Glomerular endothelial cell (primary cell): Measurements from ENCODE around the gene RTBDN. TPM values are rescaled to one million over a fixed set of nuclear protein-coding genes. Genes with fewer than 3 reads are reported as not detected.

Source experiments
- DNase-seq: peaks from one replicate; pipeline ENCODE4 v3.0.0-alpha.2; 2011; ENCODE audit warnings: low read depth, low spot score; ENCODE audit errors: extremely low read depth
- total RNA-seq: library from RNA; depleted of rRNA; stranded (reverse); fragments of >200 nt; gene quantifications from 2 replicates; pipeline ENCODE4 v1.2.3, GENCODE V29; 2015

The RTBDN gene
- total RNA-seq, 1 donor from 2014 or later = not detected

DNA sequence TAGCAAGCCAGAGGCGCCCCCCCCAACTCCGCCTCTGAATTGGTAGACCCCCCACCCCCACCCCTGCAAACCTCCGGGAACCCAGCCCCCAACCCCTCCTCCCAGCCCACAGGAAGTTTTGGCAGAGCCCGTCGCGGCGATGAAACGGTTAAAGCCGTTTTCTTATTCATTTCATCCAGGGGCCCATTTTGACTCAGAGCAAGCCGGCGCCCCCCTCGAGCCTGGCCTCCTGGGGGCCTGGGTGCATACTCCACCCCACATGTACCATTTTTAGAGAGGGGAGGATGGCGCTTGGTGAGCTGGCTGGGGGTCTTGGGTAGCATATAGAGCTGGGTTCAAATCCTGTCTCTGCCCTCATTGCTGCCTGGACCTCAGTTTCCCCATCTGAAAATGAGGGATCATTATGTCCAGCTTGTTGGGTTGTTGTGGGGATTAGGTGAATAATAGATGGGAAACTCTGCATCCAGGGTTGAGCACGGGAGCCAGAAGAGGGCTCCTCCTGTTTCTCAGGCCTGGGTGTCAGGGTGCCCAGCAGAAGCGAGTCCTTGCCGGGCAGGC is 51.0 kb downstream of the RTBDN start:
- DNase-seq = no peak

DNA sequence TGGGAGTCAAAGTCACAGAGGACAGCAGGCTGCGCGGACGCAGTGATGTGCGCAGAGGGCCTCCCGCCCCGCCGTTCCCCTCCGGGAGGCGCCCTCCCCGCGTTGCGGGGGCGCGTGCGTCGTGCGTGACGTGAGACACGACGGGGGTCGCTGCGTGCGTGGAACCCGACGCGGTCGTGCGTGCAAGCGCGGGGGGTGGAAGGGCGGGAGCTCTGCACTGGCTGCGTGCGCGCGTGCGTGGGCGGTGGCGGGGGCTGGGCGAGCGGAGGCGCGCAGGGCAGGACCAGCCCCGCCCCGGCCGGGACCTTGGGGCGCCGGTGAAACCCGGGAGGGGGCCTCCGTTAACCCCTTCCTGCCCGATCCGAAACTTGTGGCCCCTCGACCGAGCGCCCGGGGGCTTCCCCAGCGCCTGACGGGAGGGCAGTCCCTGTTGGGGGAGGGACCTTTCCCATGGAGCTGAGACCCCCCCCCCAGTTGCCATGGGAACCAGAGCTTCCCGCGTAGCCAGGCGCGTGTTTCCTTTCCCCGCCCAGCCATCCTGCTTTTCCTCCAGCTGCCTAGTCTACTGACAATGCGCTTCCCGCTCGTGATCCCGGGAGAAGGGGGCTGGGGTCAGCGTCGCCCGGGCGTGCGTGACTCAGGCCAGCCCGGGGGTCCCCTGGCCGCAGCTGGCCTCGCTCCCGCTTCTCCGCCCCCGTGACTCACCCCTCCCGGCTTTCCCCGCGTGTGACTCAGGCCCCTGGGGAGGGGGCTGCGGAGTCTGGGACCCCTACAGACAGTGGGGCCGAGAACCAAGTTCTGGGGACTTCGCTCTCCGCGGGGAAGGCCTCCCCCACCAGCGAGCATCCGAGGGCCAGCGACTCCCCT is 51.7 kb downstream of the RTBDN start:
- DNase-seq = no peak

DNA sequence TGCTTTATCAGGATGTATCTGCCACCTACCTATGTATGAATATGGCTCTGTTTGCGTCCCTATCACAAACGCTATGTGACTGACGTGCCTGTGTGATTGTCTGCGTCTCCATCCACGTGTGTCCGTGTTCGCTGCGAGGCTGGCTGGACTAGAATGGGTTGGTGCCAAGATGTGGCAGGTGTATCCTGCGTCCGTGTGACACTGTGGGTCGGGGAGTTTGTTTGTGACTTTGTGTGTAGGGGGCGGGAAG is 52.3 kb downstream of the RTBDN start:
- DNase-seq = no peak

DNA sequence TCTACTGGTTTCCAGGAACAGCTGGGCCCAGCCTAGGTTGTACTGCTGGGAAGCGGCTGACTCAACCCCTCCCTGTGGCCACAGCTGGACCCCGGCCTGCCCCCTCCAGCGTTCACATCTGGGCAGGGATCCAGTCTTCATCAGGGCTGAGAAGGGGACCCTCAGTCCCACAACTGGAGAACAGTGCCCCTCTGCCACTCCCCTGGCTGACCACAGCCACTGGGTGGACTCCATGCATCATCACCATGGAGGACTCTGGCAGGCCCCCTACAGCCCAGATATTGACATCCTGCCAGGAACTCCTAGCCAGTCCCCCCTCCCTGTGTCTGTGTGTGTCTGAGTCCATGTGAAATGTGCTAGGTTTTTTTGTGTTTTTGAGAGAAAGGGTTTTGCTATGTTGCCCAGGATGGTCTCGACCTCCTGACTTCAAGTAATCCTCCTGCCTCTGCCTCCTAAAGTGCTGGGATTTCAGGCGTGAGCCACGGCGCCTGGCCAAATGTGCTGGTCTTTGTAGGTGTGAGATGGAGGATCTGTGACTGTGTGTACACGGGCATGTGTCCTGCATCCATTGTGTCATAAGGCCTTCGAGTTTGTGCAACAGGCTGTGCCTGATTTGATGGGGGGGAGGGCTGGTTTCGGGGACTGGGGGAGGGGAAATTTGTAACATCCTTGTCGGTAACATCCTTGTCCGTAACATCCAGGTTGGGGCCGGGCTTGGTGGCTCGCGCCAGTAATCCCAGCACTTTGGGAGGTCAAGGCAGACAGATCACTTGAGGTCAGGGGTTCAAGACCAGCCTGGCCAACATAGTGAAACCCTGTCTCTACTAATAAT is 55.0 kb downstream of the RTBDN start:
- no peak for DNase-seq

DNA sequence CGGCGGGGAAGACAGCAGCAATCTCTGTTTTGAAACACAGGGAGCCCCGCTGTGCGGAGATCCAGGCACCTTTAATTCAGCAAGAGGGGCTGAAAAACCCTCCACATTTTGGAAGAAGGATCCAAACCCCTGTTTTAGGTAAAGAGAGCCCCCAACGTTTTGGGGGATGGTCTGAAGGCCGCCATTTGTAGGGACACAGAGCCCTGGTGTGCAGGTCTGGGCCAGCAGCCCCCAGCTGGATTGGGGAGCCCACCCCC is 55.5 kb downstream of the RTBDN start:
- DNase-seq = no peak

DNA sequence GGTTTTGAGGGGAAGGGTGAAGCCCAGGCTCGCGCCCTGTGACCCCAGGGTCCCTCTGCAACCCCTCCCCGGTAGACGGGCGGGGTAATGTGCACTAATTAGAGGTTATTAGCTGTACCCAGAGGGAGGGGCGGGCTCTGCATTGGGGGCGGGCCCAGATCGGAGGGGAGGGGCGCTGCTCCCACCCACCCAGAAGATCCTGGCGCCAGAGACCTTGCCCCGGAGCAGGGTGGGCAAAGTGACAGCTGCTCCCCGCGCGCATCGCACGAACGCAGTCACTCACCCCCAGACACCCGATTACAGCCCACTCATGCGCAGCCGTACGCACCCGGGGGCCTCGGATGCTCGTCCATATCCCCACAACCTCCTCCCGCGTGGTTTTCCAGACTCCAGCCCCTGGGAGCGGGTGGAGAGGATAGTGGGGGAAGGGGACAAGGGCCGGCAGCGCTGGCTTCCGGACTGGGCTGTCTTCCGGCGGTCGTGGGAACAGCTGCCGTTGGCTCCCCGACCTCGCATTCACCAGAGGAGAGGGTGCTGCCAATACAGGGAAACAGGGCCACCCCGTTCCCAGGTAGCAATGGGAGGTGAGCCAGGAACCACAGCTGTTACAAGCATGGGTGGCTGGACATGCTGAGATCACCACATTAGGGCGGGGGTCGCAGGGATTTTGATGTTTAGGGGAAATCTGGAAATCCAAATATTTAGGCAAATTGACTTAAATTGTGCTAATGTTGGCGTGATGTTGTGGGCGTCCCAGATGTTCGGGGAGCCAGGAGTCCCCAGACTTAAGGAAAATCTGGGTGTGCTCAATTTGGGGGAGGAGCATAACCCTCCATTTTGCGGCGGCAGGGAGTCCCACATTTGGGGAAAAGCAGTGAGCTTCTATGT is 56.1 kb downstream of the RTBDN start:
- no peak for DNase-seq

DNA sequence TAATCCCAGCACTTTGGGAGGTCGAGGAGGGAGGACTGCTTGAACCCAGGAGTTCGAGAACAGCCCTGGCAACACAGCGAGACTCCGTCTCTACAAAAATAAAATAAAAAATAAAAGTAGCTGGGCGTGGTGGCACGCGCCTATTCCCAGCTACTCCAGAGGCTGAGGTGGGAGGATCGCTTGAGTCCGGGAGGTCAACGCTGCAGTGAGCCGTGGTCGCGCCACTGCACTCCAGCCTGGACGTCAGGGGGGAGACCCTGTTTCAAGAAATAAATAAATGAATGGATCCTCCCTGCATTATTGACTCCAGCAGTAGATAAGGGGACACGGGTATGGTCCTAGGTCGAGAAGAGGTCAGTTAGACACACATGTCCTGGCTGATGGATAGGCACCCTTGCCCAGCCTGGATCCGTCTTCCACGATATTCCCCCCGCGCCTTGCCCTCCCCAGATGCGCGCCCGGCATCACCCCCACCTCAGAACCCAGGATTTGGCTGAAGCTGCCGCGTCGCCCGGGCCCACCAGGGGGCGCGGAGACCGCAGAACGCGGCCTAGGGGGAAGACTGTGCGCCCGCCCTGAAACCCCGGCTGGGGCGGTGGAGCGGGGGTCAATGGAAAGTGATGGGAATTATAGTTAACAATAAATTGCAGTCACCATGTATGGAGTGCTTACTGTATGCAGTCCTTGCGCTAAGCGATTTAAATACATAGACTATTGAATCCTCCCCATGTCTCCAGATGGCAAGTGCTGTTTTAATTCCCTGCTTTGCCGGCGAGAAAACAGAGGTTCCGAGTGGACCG is 57.0 kb downstream of the RTBDN start:
- DNase-seq = no peak

Other genes with a start within 250 kb of the RTBDN start
- 8.1 and 8.6 TPM in 2 replicates for gene ZNF490, start 223.8 kb downstream of the RTBDN start, total RNA-seq
- gene ZNF791, start 223.7 kb downstream of the RTBDN start, total RNA-seq = 13.0 and 13.5 TPM in 2 replicates
- gene MAN2B1, start 167.8 kb downstream of the RTBDN start, total RNA-seq = 108 and 113 TPM in 2 replicates
- gene WDR83, start 167.8 kb downstream of the RTBDN start, total RNA-seq = 10.2 and 13.8 TPM in 2 replicates
- gene DHPS, start 152.7 kb downstream of the RTBDN start, total RNA-seq = 86.9 and 87.5 TPM in 2 replicates
- 2.1 TPM in 1 of 2 replicates, not detected in the other for gene GNG14, start 146.6 kb downstream of the RTBDN start, total RNA-seq
- 8.0 and 12.1 TPM in 2 replicates for gene FBXW9, start 137.9 kb downstream of the RTBDN start, total RNA-seq
- 56.9 and 60.2 TPM in 2 replicates for gene TNPO2, start 110.6 kb downstream of the RTBDN start, total RNA-seq
- gene TRIR, start 99.9 kb downstream of the RTBDN start, total RNA-seq = 380 and 408 TPM in 2 replicates
- 65.0 and 88.7 TPM in 2 replicates for gene GET3, start 97.1 kb downstream of the RTBDN start, total RNA-seq
- gene BEST2, start 82.8 kb downstream of the RTBDN start, total RNA-seq = not detected in 2 replicates
- gene HOOK2, start 59.0 kb downstream of the RTBDN start, total RNA-seq = 24.9 and 33.1 TPM in 2 replicates
- gene JUNB, start 43.1 kb downstream of the RTBDN start, total RNA-seq = 110 and 298 TPM in 2 replicates
- 325 and 362 TPM in 2 replicates for gene PRDX2, start 32.8 kb downstream of the RTBDN start, total RNA-seq
- gene THSD8, start 32.5 kb downstream of the RTBDN start, total RNA-seq = not detected in 2 replicates
- 16.4 and 17.2 TPM in 2 replicates for gene RNASEH2A, start 28.0 kb downstream of the RTBDN start, total RNA-seq
- gene MAST1, start 3.9 kb upstream of the RTBDN start, total RNA-seq = 0.64 and 3.2 TPM in 2 replicates
- 40.1 and 56.4 TPM in 2 replicates for gene DNASE2, start 46.9 kb upstream of the RTBDN start, total RNA-seq
- not detected in 2 replicates for gene KLF1, start 52.6 kb upstream of the RTBDN start, total RNA-seq
- 17.7 and 35.7 TPM in 2 replicates for gene GCDH, start 56.6 kb upstream of the RTBDN start, total RNA-seq
- 0.64 TPM in 1 of 2 replicates, not detected in the other for gene SYCE2, start 84.7 kb upstream of the RTBDN start, total RNA-seq
- gene FARSA, start 99.1 kb upstream of the RTBDN start, total RNA-seq = 74.0 TPM in 2 replicates
- 1,355 and 1,382 TPM in 2 replicates for gene CALR, start 104.0 kb upstream of the RTBDN start, total RNA-seq
- 86.7 and 105 TPM in 2 replicates for gene RAD23A, start 111.3 kb upstream of the RTBDN start, total RNA-seq
- 58.2 and 64.6 TPM in 2 replicates for gene GADD45GIP1, start 122.6 kb upstream of the RTBDN start, total RNA-seq
- gene DAND5, start 135.0 kb upstream of the RTBDN start, total RNA-seq = 0.05 TPM in 1 of 2 replicates, not detected in the other
- 4.9 and 5.0 TPM in 2 replicates for gene NFIX, start 160.9 kb upstream of the RTBDN start, total RNA-seq